Fibroblast of the aortic adventitia (primary cell): ENCODE results near the gene CYP26B1. TPM values are rescaled to one million over a fixed set of nuclear protein-coding genes. Genes with fewer than 3 reads are reported as not detected.
A peak's percentile ranks its signal among the peaks of the same experiment; 100 is the strongest.

Source experiments
- DNase-seq: peaks from one replicate; pipeline ENCODE4 v3.0.0-alpha.2; 2010; ENCODE audit warnings: low read depth
- H3K4me3 ChIP-seq: 2 replicates; pipeline ENCODE4 v1.5.1; 2011; ENCODE audit warnings: low read depth, mild to moderate bottlenecking, control low read depth, low read length, moderate library complexity
- CTCF ChIP-seq: IDR thresholded peaks from 2 replicates; pipeline ENCODE4 v1.5.1; 2011; ENCODE audit warnings: mild to moderate bottlenecking, low read length, control low read depth, inconsistent platforms; ENCODE audit not compliant: insufficient read depth
- total RNA-seq: library from RNA; depleted of rRNA; stranded (reverse); fragments of >200 nt; gene quantifications from 2 replicates; pipeline ENCODE4 v1.2.3, GENCODE V29; 2012; ENCODE audit warnings: low replicate concordance

Gene CYP26B1
- total RNA-seq, 1 donor, result 2.5 TPM

GRCh38 chr2:72150157-72150860 lies 2.6 kb upstream of the CYP26B1 start:
- TF ChIP-seq CTCF, result peak; percentile 85
- DNase-seq, result peak; percentile 80
- H3K4me3 ChIP-seq, result peak overlapping the region; percentile 37

- peak overlapping the region; percentile 37 for H3K4me3 ChIP-seq
- TF ChIP-seq CTCF, result no peak
- DNase-seq, result no peak
Observed at GRCh38 chr2:72149556-72150156, 2.0 kb upstream of the CYP26B1 start.

- DNase-seq, result peak; percentile 35
- peak overlapping the region; percentile 65 for H3K4me3 ChIP-seq
- TF ChIP-seq CTCF, result no peak
Observed at GRCh38 chr2:72148837-72149555, 1.3 kb upstream of the CYP26B1 start.

- no peak for TF ChIP-seq CTCF
- peak overlapping the region; percentile 65 for H3K4me3 ChIP-seq
- no peak for DNase-seq
Observed at GRCh38 chr2:72148003-72148836, 558 bp upstream of the CYP26B1 start.

GRCh38 chr2:72146347-72147302 lies 1.0 kb downstream of the CYP26B1 start:
- TF ChIP-seq CTCF, result no peak
- peak overlapping the region; percentile 22 for H3K4me3 ChIP-seq
- no peak for DNase-seq
